ENCODE data around the gene ARHGAP6. TPM values are rescaled to one million over a fixed set of nuclear protein-coding genes. Genes with fewer than 3 reads are reported as not detected.

ARHGAP6 gene
- polyA plus RNA-seq, 1 donor = 5.1 TPM

DNA sequence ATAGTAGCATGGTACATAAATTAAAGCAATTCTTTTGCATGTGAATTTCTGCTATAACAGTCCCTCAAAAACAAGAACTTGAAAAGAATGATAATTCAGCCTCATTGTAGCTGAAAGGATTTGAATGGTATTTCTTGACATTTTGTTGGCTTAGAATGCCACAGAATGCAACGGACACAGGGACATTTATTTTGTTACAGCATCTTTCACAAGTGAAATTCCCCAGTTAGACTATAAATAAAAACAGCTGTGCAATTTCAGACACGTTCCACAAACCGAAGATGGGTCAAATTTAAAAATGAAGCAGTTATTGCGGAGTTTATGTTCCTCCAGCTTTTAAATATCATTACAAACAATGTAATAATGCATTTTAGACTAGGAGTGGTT is 455.3 kb downstream of the ARHGAP6 start:
- WGBS (ENCODE audit: insufficient coverage, low lambda C conversion rate) = no CpG with 5 or more reads among the region's 4 CpGs

GRCh38 chrX:11209798-11210414 is 455.8 kb downstream of the ARHGAP6 start:
- Histone ChIP-seq H3K4me1 (ENCODE audit: control insufficient read depth, insufficient read depth, low read length) (no peaks in the 10 kb centered on the region), H3K27ac (ENCODE audit: low read length) (no peak overlapping the region), H3K36me3 (ENCODE audit: control insufficient read depth, insufficient read depth, low read length) (no peaks in the 10 kb centered on the region), H3K9me3 (ENCODE audit: control insufficient read depth, low read depth, low read length) (no peaks in the 10 kb centered on the region), H3K27me3 (ENCODE audit: control insufficient read depth, insufficient read depth, low read length) (no peaks in the 10 kb centered on the region), H3K4me3 (ENCODE audit: low read length) (no peak overlapping the region)
- DNase-seq = no peak
- whole genome bisulfite sequencing (ENCODE audit: insufficient coverage, low lambda C conversion rate) = no CpG with 5 or more reads among the region's 2 CpGs

More for the DNA sequence above, 455.3 kb downstream of the ARHGAP6 start:
- no peaks in the 10 kb centered on the region for H3K27me3 ChIP-seq (ENCODE audit: control insufficient read depth, insufficient read depth, low read length)
- no peak overlapping the region for H3K4me3 ChIP-seq (ENCODE audit: low read length)
- H3K4me1 ChIP-seq (ENCODE audit: control insufficient read depth, insufficient read depth, low read length) = no peaks in the 10 kb centered on the region
- peaks cover 4% of the 10 kb centered on the region for H3K9me3 ChIP-seq (ENCODE audit: control insufficient read depth, low read depth, low read length)
- H3K36me3 ChIP-seq (ENCODE audit: control insufficient read depth, insufficient read depth, low read length) = no peaks in the 10 kb centered on the region
- no peak overlapping the region for H3K27ac ChIP-seq (ENCODE audit: low read length)
- no peak for DNase-seq

DNA sequence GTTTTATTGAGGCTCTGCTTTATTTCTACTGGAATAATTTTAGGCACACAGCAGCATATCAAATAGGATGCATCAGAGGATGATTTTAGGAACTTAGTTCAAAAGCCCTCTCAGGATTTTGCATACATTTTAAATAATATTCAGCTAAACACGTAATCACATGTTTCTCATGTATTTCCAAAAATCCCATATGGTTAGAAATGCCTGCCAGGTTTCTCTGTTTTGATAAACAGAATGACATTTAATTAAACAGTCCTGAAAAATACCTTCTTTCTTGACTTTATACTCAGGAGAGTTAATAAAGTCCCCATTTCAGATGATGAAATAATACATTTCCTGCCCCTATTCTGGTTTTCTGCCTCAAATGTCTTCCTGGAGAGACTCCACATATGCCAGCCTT is 459.0 kb downstream of the ARHGAP6 start:
- no peaks in the 10 kb centered on the region for H3K36me3 ChIP-seq (ENCODE audit: control insufficient read depth, insufficient read depth, low read length)
- WGBS (ENCODE audit: insufficient coverage, low lambda C conversion rate) = 50% methylated on average over 1 of the region's 1 CpG
- H3K27ac ChIP-seq (ENCODE audit: low read length) = no peak overlapping the region
- no peak for DNase-seq
- H3K4me1 ChIP-seq (ENCODE audit: control insufficient read depth, insufficient read depth, low read length) = no peaks in the 10 kb centered on the region
- H3K9me3 ChIP-seq (ENCODE audit: control insufficient read depth, low read depth, low read length) = no peaks in the 10 kb centered on the region
- no peaks in the 10 kb centered on the region for H3K27me3 ChIP-seq (ENCODE audit: control insufficient read depth, insufficient read depth, low read length)
- no peak overlapping the region for H3K4me3 ChIP-seq (ENCODE audit: low read length)

- H3K4me3 ChIP-seq (ENCODE audit: low read length) = no peak overlapping the region
- no peaks in the 10 kb centered on the region for H3K9me3 ChIP-seq (ENCODE audit: control insufficient read depth, low read depth, low read length)
- DNase-seq = no peak
- WGBS (ENCODE audit: insufficient coverage, low lambda C conversion rate) = no CpG with 5 or more reads among the region's 4 CpGs
- H3K27me3 ChIP-seq (ENCODE audit: control insufficient read depth, insufficient read depth, low read length) = no peaks in the 10 kb centered on the region
- H3K4me1 ChIP-seq (ENCODE audit: control insufficient read depth, insufficient read depth, low read length) = no peaks in the 10 kb centered on the region
- H3K36me3 ChIP-seq (ENCODE audit: control insufficient read depth, insufficient read depth, low read length) = no peaks in the 10 kb centered on the region
- H3K27ac ChIP-seq (ENCODE audit: low read length) = no peak overlapping the region
Observed at GRCh38 chrX:11205796-11206195, 459.9 kb downstream of the ARHGAP6 start.

DNA sequence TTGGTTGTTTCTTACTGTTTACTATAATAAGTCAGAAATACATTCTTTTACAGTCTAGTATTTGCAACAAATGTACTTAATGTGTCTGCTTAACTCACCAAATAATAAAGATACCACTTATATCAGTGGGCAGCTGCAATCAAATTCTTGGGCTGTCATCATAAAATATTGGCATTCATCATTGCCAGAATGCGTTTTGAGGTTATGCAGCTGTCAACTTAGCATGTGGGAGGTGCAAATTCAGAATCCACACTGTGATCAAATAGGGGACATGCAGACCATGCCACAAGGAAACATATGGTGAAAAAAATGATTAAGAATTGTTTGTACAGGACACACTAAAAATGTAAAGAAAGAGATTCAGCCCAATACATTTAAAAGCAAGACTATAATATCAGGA is 468.0 kb downstream of the ARHGAP6 start:
- no peak overlapping the region for H3K4me3 ChIP-seq (ENCODE audit: low read length)
- H3K36me3 ChIP-seq (ENCODE audit: control insufficient read depth, insufficient read depth, low read length) = no peaks in the 10 kb centered on the region
- H3K9me3 ChIP-seq (ENCODE audit: control insufficient read depth, low read depth, low read length) = no peaks in the 10 kb centered on the region
- H3K27ac ChIP-seq (ENCODE audit: low read length) = no peak overlapping the region
- H3K27me3 ChIP-seq (ENCODE audit: control insufficient read depth, insufficient read depth, low read length) = no peaks in the 10 kb centered on the region
- WGBS (ENCODE audit: insufficient coverage, low lambda C conversion rate) = no CpG with 5 or more reads among the region's 1 CpG
- no peak for DNase-seq
- no peaks in the 10 kb centered on the region for H3K4me1 ChIP-seq (ENCODE audit: control insufficient read depth, insufficient read depth, low read length)

DNA sequence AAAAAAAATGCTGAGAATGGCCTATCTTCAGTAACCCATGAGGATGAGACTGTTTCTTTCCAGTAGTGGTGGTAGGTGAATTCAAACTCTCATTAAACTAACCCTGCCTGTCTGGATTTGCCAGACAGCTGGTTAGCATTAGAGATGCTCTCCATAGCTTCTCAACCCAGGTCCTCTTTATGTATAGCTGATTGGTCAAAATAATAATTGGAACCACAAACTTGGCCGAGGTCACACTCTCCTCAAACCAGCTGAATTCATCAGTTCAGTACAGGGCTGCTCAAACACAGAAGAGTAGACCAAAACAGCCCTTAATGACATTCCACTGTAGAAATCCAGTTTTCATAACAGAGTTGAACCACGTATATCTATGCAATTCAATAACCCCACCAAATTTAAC is 469.2 kb downstream of the ARHGAP6 start:
- Histone ChIP-seq H3K9me3 (ENCODE audit: control insufficient read depth, low read depth, low read length) (no peaks in the 10 kb centered on the region), H3K36me3 (ENCODE audit: control insufficient read depth, insufficient read depth, low read length) (no peaks in the 10 kb centered on the region), H3K27me3 (ENCODE audit: control insufficient read depth, insufficient read depth, low read length) (no peaks in the 10 kb centered on the region), H3K27ac (ENCODE audit: low read length) (no peak overlapping the region), H3K4me3 (ENCODE audit: low read length) (no peak overlapping the region), H3K4me1 (ENCODE audit: control insufficient read depth, insufficient read depth, low read length) (no peaks in the 10 kb centered on the region)
- WGBS (ENCODE audit: insufficient coverage, low lambda C conversion rate) = no CpG with 5 or more reads among the region's 2 CpGs
- DNase-seq = no peak

GRCh38 chrX:11193035-11193469 is 472.7 kb downstream of the ARHGAP6 start:
- no peaks in the 10 kb centered on the region for H3K4me1 ChIP-seq (ENCODE audit: control insufficient read depth, insufficient read depth, low read length)
- no peaks in the 10 kb centered on the region for H3K27me3 ChIP-seq (ENCODE audit: control insufficient read depth, insufficient read depth, low read length)
- no peak for DNase-seq
- no peaks in the 10 kb centered on the region for H3K9me3 ChIP-seq (ENCODE audit: control insufficient read depth, low read depth, low read length)
- no peak overlapping the region for H3K4me3 ChIP-seq (ENCODE audit: low read length)
- H3K36me3 ChIP-seq (ENCODE audit: control insufficient read depth, insufficient read depth, low read length) = peaks cover 3% of the 10 kb centered on the region
- no peak overlapping the region for H3K27ac ChIP-seq (ENCODE audit: low read length)
- no CpG with 5 or more reads among the region's 5 CpGs for WGBS (ENCODE audit: insufficient coverage, low lambda C conversion rate)

DNA sequence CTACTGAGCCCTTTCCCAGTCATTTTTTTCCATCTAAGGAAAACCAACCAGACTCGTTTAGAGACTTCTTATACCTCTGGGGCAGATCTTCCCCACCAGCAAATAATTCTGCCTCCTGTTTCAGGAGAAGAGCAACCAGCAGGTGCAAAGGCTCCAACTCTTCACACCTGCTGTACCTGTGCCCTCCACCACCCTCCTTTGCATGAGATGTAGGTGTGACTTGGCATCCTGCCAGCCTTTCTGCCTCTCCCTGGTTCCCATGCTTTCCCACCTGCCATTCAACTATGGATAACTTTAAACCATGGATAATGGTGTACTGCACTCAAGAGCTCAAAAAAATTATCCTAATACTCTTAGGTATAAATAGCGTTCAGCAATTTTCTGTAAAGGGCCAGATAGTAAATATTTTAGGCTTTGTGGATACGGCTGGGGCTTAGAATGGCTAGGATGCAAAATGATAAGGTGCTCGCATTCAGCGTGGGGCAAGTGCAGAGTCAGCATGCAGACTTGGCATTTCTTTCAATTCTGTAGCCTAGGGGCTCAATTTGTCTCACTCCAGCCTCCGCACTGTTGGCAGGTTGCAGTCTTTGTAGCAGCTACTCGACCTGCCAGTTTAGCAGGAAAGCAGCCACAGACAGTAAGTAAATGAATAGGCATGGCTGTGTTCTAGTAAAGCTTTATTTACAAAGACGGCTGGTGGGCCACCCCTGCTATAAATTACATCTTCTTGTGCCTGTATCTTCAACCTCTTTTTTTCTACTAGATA is 474.8 kb downstream of the ARHGAP6 start:
- H3K27ac ChIP-seq (ENCODE audit: low read length) = no peak overlapping the region
- no peaks in the 10 kb centered on the region for H3K9me3 ChIP-seq (ENCODE audit: control insufficient read depth, low read depth, low read length)
- no peak overlapping the region for H3K4me3 ChIP-seq (ENCODE audit: low read length)
- no CpG with 5 or more reads among the region's 8 CpGs for WGBS (ENCODE audit: insufficient coverage, low lambda C conversion rate)
- DNase-seq = peak; percentile 20 to 50
- H3K4me1 ChIP-seq (ENCODE audit: control insufficient read depth, insufficient read depth, low read length) = no peaks in the 10 kb centered on the region
- no peaks in the 10 kb centered on the region for H3K27me3 ChIP-seq (ENCODE audit: control insufficient read depth, insufficient read depth, low read length)
- H3K36me3 ChIP-seq (ENCODE audit: control insufficient read depth, insufficient read depth, low read length) = peaks cover 3% of the 10 kb centered on the region

GRCh38 chrX:11189097-11189496 is 476.6 kb downstream of the ARHGAP6 start:
- Histone ChIP-seq H3K27me3 (ENCODE audit: control insufficient read depth, insufficient read depth, low read length) (no peaks in the 10 kb centered on the region), H3K9me3 (ENCODE audit: control insufficient read depth, low read depth, low read length) (no peaks in the 10 kb centered on the region), H3K27ac (ENCODE audit: low read length) (no peak overlapping the region), H3K4me3 (ENCODE audit: low read length) (no peak overlapping the region), H3K36me3 (ENCODE audit: control insufficient read depth, insufficient read depth, low read length) (peaks cover 3% of the 10 kb centered on the region), H3K4me1 (ENCODE audit: control insufficient read depth, insufficient read depth, low read length) (no peaks in the 10 kb centered on the region)
- WGBS (ENCODE audit: insufficient coverage, low lambda C conversion rate) = no CpG with 5 or more reads among the region's 1 CpG
- no peak for DNase-seq

DNA sequence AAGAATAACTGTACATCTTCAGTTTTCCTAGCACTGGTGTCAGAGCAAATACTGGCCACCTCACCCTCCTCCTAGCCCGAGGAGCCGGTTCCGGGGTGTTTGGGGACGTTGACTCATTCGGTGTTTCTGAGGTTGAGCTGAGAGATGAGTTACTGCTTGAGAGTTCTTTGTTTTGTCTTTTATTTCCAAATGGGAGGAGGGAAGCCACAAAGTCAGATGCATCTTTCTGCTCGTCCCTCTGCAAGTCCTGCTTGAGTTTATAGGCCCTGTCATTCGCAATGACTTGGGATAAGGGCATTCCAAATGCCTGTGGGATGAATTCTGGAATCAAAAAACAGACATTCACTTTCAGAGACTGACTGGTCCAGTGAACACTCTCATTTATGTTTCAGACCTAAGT is 477.1 kb downstream of the ARHGAP6 start:
- no peak for DNase-seq
- Histone ChIP-seq H3K36me3 (ENCODE audit: control insufficient read depth, insufficient read depth, low read length) (peaks cover 3% of the 10 kb centered on the region), H3K27ac (ENCODE audit: low read length) (no peak overlapping the region), H3K27me3 (ENCODE audit: control insufficient read depth, insufficient read depth, low read length) (no peaks in the 10 kb centered on the region), H3K4me1 (ENCODE audit: control insufficient read depth, insufficient read depth, low read length) (no peaks in the 10 kb centered on the region), H3K9me3 (ENCODE audit: control insufficient read depth, low read depth, low read length) (no peaks in the 10 kb centered on the region), H3K4me3 (ENCODE audit: low read length) (no peak overlapping the region)
- no CpG with 5 or more reads among the region's 7 CpGs for WGBS (ENCODE audit: insufficient coverage, low lambda C conversion rate)

- Histone ChIP-seq H3K4me1 (ENCODE audit: control insufficient read depth, insufficient read depth, low read length) (no peaks in the 10 kb centered on the region), H3K9me3 (ENCODE audit: control insufficient read depth, low read depth, low read length) (no peaks in the 10 kb centered on the region), H3K27me3 (ENCODE audit: control insufficient read depth, insufficient read depth, low read length) (no peaks in the 10 kb centered on the region), H3K27ac (ENCODE audit: low read length) (no peak overlapping the region), H3K36me3 (ENCODE audit: control insufficient read depth, insufficient read depth, low read length) (peaks cover 3% of the 10 kb centered on the region), H3K4me3 (ENCODE audit: low read length) (no peak overlapping the region)
- no peak for DNase-seq
- WGBS (ENCODE audit: insufficient coverage, low lambda C conversion rate) = no CpG with 5 or more reads among the region's 3 CpGs
Observed at GRCh38 chrX:11187001-11187400, 478.7 kb downstream of the ARHGAP6 start.

Measured in large intestine (tissue), 3 donors.